Right ventricle myocardium superior (tissue), 1 donor: Measurements from ENCODE around the gene MLH1. TPM values are rescaled to one million over a fixed set of nuclear protein-coding genes. Genes with fewer than 3 reads are reported as not detected.

ENCODE experiments used
- ATAC-seq: fragments of 200-7000 bp; cut with Tn5 transposase; one replicate; pipeline ENCODE4 v1.9.1; 2020; ENCODE audit warnings: mild to moderate bottlenecking; ENCODE audit not compliant: poor library complexity
- DNase-seq: peaks from one replicate; pipeline ENCODE4 v3.0.0-alpha.2; 2020
- intact Hi-C: fragments of 100-400 bp; cut with DNase I; formaldehyde crosslinking; loops from one replicate; pipeline ENCODE4 v1.11.2; 2022
- total RNA-seq: library from RNA; stranded (reverse); fragmentation: NEBNext Ultra II Directional; extraction: Animal tissue kit (Norgen Biotek cat#: 25700); gene quantifications from one replicate; pipeline ENCODE4 v1.2.1, GENCODE V29; 2021
- donor health status: DM: no; HTN: yes; CAD: no; lungs with severe emphysema.

MLH1 gene
- total RNA-seq, 1 donor from 2014 or later, result 42.7 TPM

- intact Hi-C loops, result no loop called here
- ATAC-seq (no peak), DNase-seq (no peak)
These were observed 71.4 kb downstream of the MLH1 start for GRCh38 chr3:37064747-37065146.

GRCh38 chr3:37067577-37067976, 74.3 kb downstream of the MLH1 start:
- no peak for ATAC-seq
- DNase-seq, result no peak
- intact Hi-C loops, result no loop called here

GRCh38 chr3:37068031-37068430, 74.7 kb downstream of the MLH1 start:
- intact Hi-C loops, result no loop called here
- ATAC-seq (no peak), DNase-seq (no peak)

GRCh38 chr3:37071921-37072320, 78.6 kb downstream of the MLH1 start:
- intact Hi-C loops, result no loop called here
- ATAC-seq (no peak), DNase-seq (no peak)

GRCh38 chr3:37072892-37073291, 79.6 kb downstream of the MLH1 start:
- DNase-seq, result no peak
- ATAC-seq, result no peak
- intact Hi-C loops, result no loop called here

- DNase-seq, result no peak
- ATAC-seq, result no peak
- intact Hi-C loops, result no loop called here
These were observed 80.9 kb downstream of the MLH1 start for GRCh38 chr3:37074178-37074577.

GRCh38 chr3:37075955-37076354, 82.6 kb downstream of the MLH1 start:
- ATAC-seq, result no peak
- intact Hi-C loops, result no loop called here
- no peak for DNase-seq

GRCh38 chr3:37082317-37082716, 89.0 kb downstream of the MLH1 start:
- DNase-seq (no peak), ATAC-seq (no peak)
- intact Hi-C loops, result no loop called here

GRCh38 chr3:37086918-37087317, 93.6 kb downstream of the MLH1 start:
- DNase-seq (no peak), ATAC-seq (no peak)
- intact Hi-C loops, result no loop called here

GRCh38 chr3:37087870-37088269, 94.6 kb downstream of the MLH1 start:
- DNase-seq (no peak), ATAC-seq (no peak)
- intact Hi-C loops, result no loop called here

GRCh38 chr3:37092484-37092883, 99.2 kb downstream of the MLH1 start:
- peak; percentile 25 for ATAC-seq
- DNase-seq, result no peak
- intact Hi-C loops, result no loop called here

GRCh38 chr3:37093481-37093880, 100.2 kb downstream of the MLH1 start:
- no peak for DNase-seq
- intact Hi-C loops, result no loop called here
- ATAC-seq, result no peak

- intact Hi-C loops, result no loop called here
- ATAC-seq (no peak), DNase-seq (no peak)
These were observed 101.3 kb downstream of the MLH1 start for GRCh38 chr3:37094636-37095035.

- ATAC-seq, result no peak
- intact Hi-C loops, result no loop called here
- no peak for DNase-seq
These were observed 103.0 kb downstream of the MLH1 start for GRCh38 chr3:37096288-37096687.

- peak; percentile 29 for ATAC-seq
- intact Hi-C loops, result no loop called here
- DNase-seq, result no peak
These were observed 103.7 kb downstream of the MLH1 start for GRCh38 chr3:37096975-37097374.

- DNase-seq, result no peak
- ATAC-seq, result no peak
- intact Hi-C loops, result no loop called here
These were observed 104.5 kb downstream of the MLH1 start for GRCh38 chr3:37097776-37098175.

GRCh38 chr3:37098884-37099283, 105.6 kb downstream of the MLH1 start:
- DNase-seq, result no peak
- ATAC-seq, result no peak
- intact Hi-C loops, result no loop called here

- intact Hi-C loops, result no loop called here
- DNase-seq (no peak), ATAC-seq (no peak)
These were observed 106.2 kb downstream of the MLH1 start for GRCh38 chr3:37099469-37099868.

GRCh38 chr3:37100411-37100810, 107.1 kb downstream of the MLH1 start:
- no peak for ATAC-seq
- intact Hi-C loops, result no loop called here
- no peak for DNase-seq
